ENCODE results near the gene C5AR1.

The C5AR1 gene

GRCh38 chr19:47319923-47320871 lies 10.5 kb downstream of the C5AR1 start:
- TF ChIP-seq, protein P1, sequence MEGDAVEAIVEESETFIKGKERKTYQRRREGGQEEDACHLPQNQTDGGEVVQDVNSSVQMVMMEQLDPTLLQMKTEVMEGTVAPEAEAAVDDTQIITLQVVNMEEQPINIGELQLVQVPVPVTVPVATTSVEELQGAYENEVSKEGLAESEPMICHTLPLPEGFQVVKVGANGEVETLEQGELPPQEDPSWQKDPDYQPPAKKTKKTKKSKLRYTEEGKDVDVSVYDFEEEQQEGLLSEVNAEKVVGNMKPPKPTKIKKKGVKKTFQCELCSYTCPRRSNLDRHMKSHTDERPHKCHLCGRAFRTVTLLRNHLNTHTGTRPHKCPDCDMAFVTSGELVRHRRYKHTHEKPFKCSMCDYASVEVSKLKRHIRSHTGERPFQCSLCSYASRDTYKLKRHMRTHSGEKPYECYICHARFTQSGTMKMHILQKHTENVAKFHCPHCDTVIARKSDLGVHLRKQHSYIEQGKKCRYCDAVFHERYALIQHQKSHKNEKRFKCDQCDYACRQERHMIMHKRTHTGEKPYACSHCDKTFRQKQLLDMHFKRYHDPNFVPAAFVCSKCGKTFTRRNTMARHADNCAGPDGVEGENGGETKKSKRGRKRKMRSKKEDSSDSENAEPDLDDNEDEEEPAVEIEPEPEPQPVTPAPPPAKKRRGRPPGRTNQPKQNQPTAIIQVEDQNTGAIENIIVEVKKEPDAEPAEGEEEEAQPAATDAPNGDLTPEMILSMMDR (IDR thresholded peaks at IDR 0.05; ENCODE audit: low read depth, low read length), result no peak
- in situ Hi-C loops (cut with HindIII; ENCODE audit: low sequenced_read_pairs), result no loop called here

GRCh38 chr19:47321630-47322029 lies 12.0 kb downstream of the C5AR1 start:
- H3K4me3 ChIP-seq (ENCODE audit: low read depth, low read length), result no peak overlapping the region
- TF ChIP-seq, protein P1 (IDR thresholded peaks at IDR 0.05; ENCODE audit: low read depth, low read length), result no peak
- in situ Hi-C loops (cut with HindIII; ENCODE audit: low sequenced_read_pairs), result no loop called here
- no peak for DNase-seq (ENCODE audit: low read depth, low spot score)

More at GRCh38 chr19:47319923-47320871, 10.5 kb downstream of the C5AR1 start:
- H3K4me3 ChIP-seq (ENCODE audit: low read depth, low read length), result no peak overlapping the region
- DNase-seq (ENCODE audit: low read depth, low spot score), result no peak

- H3K4me3 ChIP-seq (ENCODE audit: low read depth, low read length), result no peak overlapping the region
- in situ Hi-C loops (cut with HindIII; ENCODE audit: low sequenced_read_pairs), result no loop called here
- DNase-seq (ENCODE audit: low read depth, low spot score), result no peak
- TF ChIP-seq, protein P1 (IDR thresholded peaks at IDR 0.05; ENCODE audit: low read depth, low read length), result no peak
Observed at GRCh38 chr19:47322058-47322457, 12.4 kb downstream of the C5AR1 start.

DNA sequence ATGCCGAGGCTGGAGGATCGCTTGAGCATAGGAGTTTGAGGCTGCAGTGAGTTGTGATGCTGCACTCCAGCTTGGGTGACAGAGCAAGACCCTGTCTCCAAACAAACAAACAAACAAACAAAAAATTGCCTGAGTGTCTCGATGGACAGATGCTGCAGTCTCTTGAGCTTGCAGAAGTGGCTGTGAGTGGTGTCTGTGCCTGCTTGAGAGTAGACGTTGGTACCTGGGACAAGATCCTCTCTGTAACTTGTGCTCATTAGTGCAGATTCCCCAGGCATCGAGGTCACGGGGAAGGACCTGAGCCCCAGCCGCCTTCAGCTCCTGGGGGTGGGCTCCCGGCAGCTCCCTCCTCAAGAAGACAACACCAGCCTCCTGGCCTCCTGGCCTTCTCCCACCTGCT lies 13.7 kb downstream of the C5AR1 start:
- H3K4me3 ChIP-seq (ENCODE audit: low read depth, low read length), result no peak overlapping the region
- in situ Hi-C loops (cut with HindIII; ENCODE audit: low sequenced_read_pairs), result no loop called here
- DNase-seq (ENCODE audit: low read depth, low spot score), result no peak
- TF ChIP-seq, protein P1 (IDR thresholded peaks at IDR 0.05; ENCODE audit: low read depth, low read length), result no peak

DNA sequence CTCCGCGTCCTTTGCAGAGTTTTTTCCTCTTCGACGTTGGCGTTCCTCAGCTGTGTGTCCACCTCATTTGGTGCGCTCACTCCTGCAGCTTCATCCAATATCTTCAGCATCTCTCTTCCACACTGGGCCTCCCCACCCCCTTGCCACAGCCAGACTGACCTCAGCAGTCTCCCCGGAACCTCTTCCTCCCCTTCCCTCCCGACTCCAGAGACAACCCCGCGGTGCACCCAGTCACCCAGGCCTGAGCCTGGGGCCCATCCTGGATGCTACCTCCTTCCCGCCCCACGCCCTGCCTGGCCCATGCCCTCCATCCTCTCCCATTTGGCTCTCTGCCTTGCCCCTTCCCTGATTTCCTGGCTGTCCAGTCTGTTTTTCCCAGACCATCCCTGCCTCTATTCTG lies 14.2 kb downstream of the C5AR1 start:
- TF ChIP-seq, protein P1 (IDR thresholded peaks at IDR 0.05; ENCODE audit: low read depth, low read length), result no peak
- no peak for DNase-seq (ENCODE audit: low read depth, low spot score)
- no peak overlapping the region for H3K4me3 ChIP-seq (ENCODE audit: low read depth, low read length)
- in situ Hi-C loops (cut with HindIII; ENCODE audit: low sequenced_read_pairs), result no loop called here

GRCh38 chr19:47324502-47324901 lies 14.8 kb downstream of the C5AR1 start:
- no peak for DNase-seq (ENCODE audit: low read depth, low spot score)
- in situ Hi-C loops (cut with HindIII; ENCODE audit: low sequenced_read_pairs), result no loop called here
- no peak overlapping the region for H3K4me3 ChIP-seq (ENCODE audit: low read depth, low read length)
- TF ChIP-seq, protein P1 (IDR thresholded peaks at IDR 0.05; ENCODE audit: low read depth, low read length), result no peak

Measured in astrocyte of the spinal cord (primary cell).